Measurements from ENCODE around the gene ZNF200. TPM values are rescaled to one million over a fixed set of nuclear protein-coding genes. Genes with fewer than 3 reads are reported as not detected.
A peak's percentile ranks its signal among the peaks of the same experiment; 100 is the strongest.
"Not testable (repeated sequence)": the region's sequence is repeated elsewhere in the genome, so short reads cannot be mapped to it uniquely, and the experiment has no call there.

ZNF200 gene
- total RNA-seq, 2 experiments from 2014 or later = 10.6 to 11.5 TPM

DNA sequence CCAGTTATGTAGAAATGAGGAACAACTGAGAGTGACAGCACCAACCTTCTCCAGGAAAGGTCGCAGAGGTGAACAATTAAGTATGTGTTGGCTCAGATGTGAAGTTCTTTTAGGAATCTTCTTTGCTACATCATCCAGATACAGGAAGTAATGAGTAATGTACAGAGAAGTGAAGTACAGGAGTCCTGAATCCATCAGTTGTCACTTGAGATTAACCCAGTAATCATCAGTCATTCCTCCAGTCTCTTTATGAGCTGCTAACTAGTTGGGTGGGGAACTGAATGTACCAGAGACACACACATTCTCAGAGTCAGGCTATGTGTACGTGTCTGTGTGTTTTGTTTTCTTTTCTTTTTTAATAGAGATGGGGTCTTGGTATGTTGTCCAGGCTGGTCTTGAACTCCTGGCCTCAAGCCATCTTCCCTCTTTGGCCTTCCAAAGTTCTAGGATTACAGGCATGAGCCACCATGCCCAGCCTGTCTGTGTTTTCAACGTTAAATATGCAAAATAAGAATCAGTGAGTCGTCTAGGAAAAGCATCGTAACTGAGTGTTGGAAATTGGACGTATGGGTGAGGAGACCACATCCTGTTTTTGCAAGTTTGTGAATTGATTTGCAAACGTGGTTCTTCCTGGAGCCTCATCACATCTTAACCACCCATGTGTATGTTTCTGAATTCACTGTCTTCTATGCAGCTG is 19.9 kb downstream of the ZNF200 start:
- peaks cover 23% of the 10 kb centered on the region for H3K9me3 Mint-ChIP-seq
- no peaks in the 10 kb centered on the region for H3K27me3 Mint-ChIP-seq
- POLR2A ChIA-PET = interaction anchor here (0.9 to 2.4 kb wide), 3 partner anchors 20 to 68 kb away, joined by 3 to 13 read pairs (median 8); partner anchors contain the start of genes ZNF200 and ZNF263
- peak; percentile 69 for DNase-seq
- intact Hi-C loops (cut with micrococcal nuclease) = loop anchor here (1.0 to 5.0 kb wide), 5 partner anchors 24 to 242 kb away; no protein-coding TSS in a partner anchor
- H3K27ac Mint-ChIP-seq = peak overlapping the region; percentile 99
- H3K4me3 Mint-ChIP-seq = peak overlapping the region; percentile 56
- CTCF ChIA-PET = no interaction called here
- peaks cover 44% of the 10 kb centered on the region for H3K4me1 Mint-ChIP-seq (ENCODE audit: low read depth)
- H3K36me3 Mint-ChIP-seq = peaks cover 18% of the 10 kb centered on the region

- CTCF ChIA-PET = no interaction called here
- Mint-ChIP-seq H3K27ac (peak overlapping the region; percentile 39), H3K4me1 (ENCODE audit: low read depth) (peaks cover 39% of the 10 kb centered on the region), H3K4me3 (no peak overlapping the region), H3K27me3 (no peaks in the 10 kb centered on the region), H3K36me3 (peaks cover 14% of the 10 kb centered on the region), H3K9me3 (peaks cover 10% of the 10 kb centered on the region)
- POLR2A ChIA-PET = no interaction called here
- intact Hi-C loops (cut with micrococcal nuclease) = no loop called here
- no peak for DNase-seq
Measured at GRCh38 chr16:3212567-3212966, 22.4 kb downstream of the ZNF200 start.

- ChIA-PET POLR2A (no interaction called here), CTCF (no interaction called here)
- DNase-seq = no peak
- Mint-ChIP-seq H3K4me3 (no peak overlapping the region), H3K9me3 (peaks cover 12% of the 10 kb centered on the region), H3K27ac (no peak overlapping the region), H3K27me3 (no peaks in the 10 kb centered on the region), H3K4me1 (ENCODE audit: low read depth) (peaks cover 41% of the 10 kb centered on the region), H3K36me3 (peaks cover 15% of the 10 kb centered on the region)
- intact Hi-C loops (cut with micrococcal nuclease) = no loop called here
Measured at GRCh38 chr16:3212006-3212405, 23.0 kb downstream of the ZNF200 start.

GRCh38 chr16:3207086-3207953 is 27.6 kb downstream of the ZNF200 start:
- intact Hi-C loops (cut with micrococcal nuclease) = no loop called here
- Mint-ChIP-seq H3K27ac (no peak overlapping the region), H3K27me3 (peaks cover 2% of the 10 kb centered on the region), H3K9me3 (peaks cover 16% of the 10 kb centered on the region), H3K36me3 (peaks cover 12% of the 10 kb centered on the region), H3K4me3 (no peak overlapping the region), H3K4me1 (ENCODE audit: low read depth) (peaks cover 9% of the 10 kb centered on the region)
- CTCF ChIA-PET = no interaction called here
- DNase-seq = no peak
- POLR2A ChIA-PET = interaction anchor here (0.6 kb wide), 1 partner anchor 164 kb away, joined by 5 read pairs; no protein-coding TSS in a partner anchor

DNA sequence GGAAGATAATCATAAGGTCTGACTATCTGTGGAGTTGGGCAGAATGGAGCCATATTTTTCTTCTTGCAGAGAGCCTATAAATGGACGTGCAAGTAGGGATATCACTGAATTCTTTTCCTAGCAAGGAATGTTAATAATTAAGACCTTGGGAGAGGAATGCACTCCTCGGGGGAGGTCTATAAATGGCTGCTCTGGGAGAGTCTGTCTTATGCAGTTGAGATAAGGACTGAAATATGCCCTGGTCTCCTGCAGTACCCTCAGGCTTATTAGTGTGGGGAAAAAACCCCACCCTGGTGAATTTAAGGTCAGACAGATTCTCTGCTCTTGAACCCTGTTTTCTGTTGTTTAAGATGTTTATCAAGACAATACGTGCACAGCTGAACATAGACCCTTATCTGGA is 29.0 kb downstream of the ZNF200 start:
- H3K4me3 Mint-ChIP-seq; DNase-seq; H3K27me3 Mint-ChIP-seq; intact Hi-C loops (cut with micrococcal nuclease); H3K4me1 Mint-ChIP-seq (ENCODE audit: low read depth); H3K27ac Mint-ChIP-seq; POLR2A ChIA-PET: not testable (repeated sequence)
- Mint-ChIP-seq H3K9me3 (peaks cover 16% of the 10 kb centered on the region), H3K36me3 (peaks cover 12% of the 10 kb centered on the region)
- CTCF ChIA-PET = interaction anchor here (0.6 kb wide), 1 partner anchor 461 kb away, joined by 3 read pairs; no protein-coding TSS in a partner anchor

DNA sequence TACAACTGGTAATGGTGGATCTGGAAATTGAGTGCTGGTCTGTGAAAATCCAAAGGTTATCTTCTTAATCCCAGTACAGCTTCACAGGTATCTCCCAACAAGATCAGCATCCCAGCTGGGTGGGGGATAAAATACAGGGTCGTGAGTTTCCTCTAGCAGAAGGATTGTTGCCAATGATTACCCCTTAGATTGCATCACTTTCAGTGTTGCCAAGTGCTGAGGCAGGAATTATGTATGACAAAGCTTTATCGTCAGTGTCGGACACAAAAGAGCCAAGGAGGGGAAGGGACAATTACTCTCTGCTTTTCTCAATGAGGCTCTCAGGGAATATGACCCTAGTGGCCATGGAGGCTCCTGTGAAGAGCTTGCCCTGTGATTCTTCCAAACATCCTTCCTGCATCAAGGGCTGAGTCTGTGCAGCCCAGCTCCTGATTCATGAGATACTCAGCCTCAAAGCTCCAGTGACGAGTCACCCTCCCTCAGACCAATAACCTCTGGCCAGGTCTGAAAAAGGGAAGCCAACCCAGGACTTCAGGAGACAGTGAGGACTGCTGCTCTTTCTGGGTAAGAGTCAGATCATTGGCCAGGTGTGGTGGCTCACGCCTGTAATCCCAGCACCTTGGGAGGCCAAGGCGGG is 31.9 kb downstream of the ZNF200 start:
- CTCF ChIA-PET = interaction anchor here (1.1 to 1.2 kb wide), 2 partner anchors 37 to 171 kb away, joined by 3 to 4 read pairs; no protein-coding TSS in a partner anchor
- H3K27me3 Mint-ChIP-seq = peaks cover 2% of the 10 kb centered on the region

GRCh38 chr16:3198334-3199072 is 36.5 kb downstream of the ZNF200 start:
- CTCF ChIA-PET = no interaction called here
- intact Hi-C loops (cut with micrococcal nuclease) = no loop called here

More for the DNA sequence above, 31.9 kb downstream of the ZNF200 start:
- peaks cover 3% of the 10 kb centered on the region for H3K4me1 Mint-ChIP-seq (ENCODE audit: low read depth)
- H3K27ac Mint-ChIP-seq = no peak overlapping the region
- POLR2A ChIA-PET = no interaction called here
- H3K9me3 Mint-ChIP-seq = peaks cover 16% of the 10 kb centered on the region
- intact Hi-C loops (cut with micrococcal nuclease) = no loop called here
- peaks cover 12% of the 10 kb centered on the region for H3K36me3 Mint-ChIP-seq
- no peak for DNase-seq
- no peak overlapping the region for H3K4me3 Mint-ChIP-seq

GRCh38 chr16:3197694-3198333 is 37.1 kb downstream of the ZNF200 start:
- POLR2A ChIA-PET; intact Hi-C loops (cut with micrococcal nuclease); DNase-seq; H3K9me3 Mint-ChIP-seq; H3K27ac Mint-ChIP-seq; H3K36me3 Mint-ChIP-seq; H3K4me1 Mint-ChIP-seq (ENCODE audit: low read depth); H3K4me3 Mint-ChIP-seq; CTCF ChIA-PET: not testable (repeated sequence)
- H3K27me3 Mint-ChIP-seq = peaks cover 22% of the 10 kb centered on the region

More at GRCh38 chr16:3198334-3199072, 36.5 kb downstream of the ZNF200 start:
- DNase-seq = no peak
- no peaks in the 10 kb centered on the region for H3K9me3 Mint-ChIP-seq
- H3K36me3 Mint-ChIP-seq = no peaks in the 10 kb centered on the region
- no peak overlapping the region for H3K27ac Mint-ChIP-seq
- POLR2A ChIA-PET = no interaction called here
- H3K4me3 Mint-ChIP-seq = no peak overlapping the region
- H3K4me1 Mint-ChIP-seq (ENCODE audit: low read depth) = no peaks in the 10 kb centered on the region
- H3K27me3 Mint-ChIP-seq = peaks cover 16% of the 10 kb centered on the region

DNA sequence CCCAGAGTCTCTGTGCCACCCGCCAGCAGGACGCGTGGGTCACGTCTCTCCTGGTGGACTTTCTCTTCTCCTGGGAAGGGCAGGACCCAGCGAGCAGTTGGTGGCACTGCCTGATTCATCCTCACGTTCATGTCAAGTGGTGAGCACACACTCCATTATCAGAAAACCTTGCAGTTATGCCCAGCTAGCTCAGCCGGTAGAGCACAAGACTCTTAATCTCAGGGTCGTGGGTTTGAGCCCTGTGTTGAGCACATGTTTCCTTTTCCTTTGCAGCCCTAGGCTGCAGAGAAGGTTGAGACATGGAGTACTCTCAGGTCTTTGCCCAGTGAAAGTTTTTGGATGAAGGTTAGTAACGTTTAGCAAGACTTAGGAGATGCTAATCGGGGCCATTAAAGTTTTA is 39.0 kb downstream of the ZNF200 start:
- H3K27me3 Mint-ChIP-seq = peaks cover 33% of the 10 kb centered on the region
- no peak overlapping the region for H3K27ac Mint-ChIP-seq

DNA sequence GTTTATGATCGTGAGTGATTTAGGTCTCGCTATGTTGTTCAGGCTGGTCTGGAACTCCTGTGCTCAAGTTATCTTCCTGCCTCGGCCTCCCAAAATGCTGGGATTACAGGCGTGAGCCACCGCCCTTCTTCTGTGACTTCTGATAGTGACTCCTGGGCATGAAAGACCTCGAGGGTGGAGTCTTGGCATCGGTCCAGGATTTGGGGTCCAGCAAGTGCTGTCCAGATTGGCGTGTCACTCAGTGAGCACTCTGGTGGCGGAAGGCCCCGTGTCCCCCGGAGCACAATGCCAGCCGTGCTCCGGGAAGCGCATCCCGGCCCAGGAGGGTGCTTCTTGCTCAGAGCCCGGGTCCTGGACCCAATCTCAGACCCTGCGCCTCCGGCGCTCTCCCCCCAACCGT is 40.2 kb downstream of the ZNF200 start:
- no peak for DNase-seq
- Mint-ChIP-seq H3K27ac (no peak overlapping the region), H3K36me3 (no peaks in the 10 kb centered on the region), H3K4me1 (ENCODE audit: low read depth) (peaks cover 19% of the 10 kb centered on the region), H3K4me3 (no peak overlapping the region), H3K27me3 (peaks cover 43% of the 10 kb centered on the region), H3K9me3 (no peaks in the 10 kb centered on the region)
- intact Hi-C loops (cut with micrococcal nuclease) = no loop called here
- CTCF ChIA-PET = no interaction called here
- POLR2A ChIA-PET = no interaction called here

More for the DNA sequence above, 39.0 kb downstream of the ZNF200 start:
- no peaks in the 10 kb centered on the region for H3K36me3 Mint-ChIP-seq
- intact Hi-C loops (cut with micrococcal nuclease) = no loop called here
- H3K9me3 Mint-ChIP-seq = no peaks in the 10 kb centered on the region
- peaks cover 7% of the 10 kb centered on the region for H3K4me1 Mint-ChIP-seq (ENCODE audit: low read depth)
- no peak for DNase-seq
- ChIA-PET POLR2A (no interaction called here), CTCF (no interaction called here)
- no peak overlapping the region for H3K4me3 Mint-ChIP-seq

All from activated CD4-positive, alpha-beta memory T cell treated with anti-CD3 and anti-CD28 coated beads for 36 hours (primary cell).